ENCODE measurements around the gene GRIA1.

The GRIA1 gene

GRCh38 chr5:153610811-153611210 lies 120.3 kb downstream of the GRIA1 start:
- no peak for DNase-seq (ENCODE audit: low read depth in 3 of 3)

- DNase-seq (ENCODE audit: low read depth in 3 of 3), result no peak
Measured at GRCh38 chr5:153613144-153613543, 122.7 kb downstream of the GRIA1 start.

GRCh38 chr5:153613672-153614071 lies 123.2 kb downstream of the GRIA1 start:
- DNase-seq (ENCODE audit: low read depth in 3 of 3), result no peak

- no peak for DNase-seq (ENCODE audit: low read depth in 3 of 3)
Measured at GRCh38 chr5:153617190-153617589, 126.7 kb downstream of the GRIA1 start.

GRCh38 chr5:153618307-153618706 lies 127.8 kb downstream of the GRIA1 start:
- DNase-seq (ENCODE audit: low read depth in 3 of 3), result no peak

- DNase-seq (ENCODE audit: low read depth in 3 of 3), result no peak
Measured at GRCh38 chr5:153618867-153619266, 128.4 kb downstream of the GRIA1 start.

- no peak for DNase-seq (ENCODE audit: low read depth in 3 of 3)
Measured at GRCh38 chr5:153619771-153620170, 129.3 kb downstream of the GRIA1 start.

GRCh38 chr5:153623124-153623523 lies 132.7 kb downstream of the GRIA1 start:
- no peak for DNase-seq (ENCODE audit: low read depth in 3 of 3)

- no peak for DNase-seq (ENCODE audit: low read depth in 3 of 3)
Measured at GRCh38 chr5:153623751-153624450, 133.4 kb downstream of the GRIA1 start.

- no peak for DNase-seq (ENCODE audit: low read depth in 3 of 3)
Measured at GRCh38 chr5:153624451-153624765, 133.9 kb downstream of the GRIA1 start.

- DNase-seq (ENCODE audit: low read depth in 3 of 3), result no peak
Measured at GRCh38 chr5:153625826-153626354, 135.4 kb downstream of the GRIA1 start.

GRCh38 chr5:153626836-153627235 lies 136.4 kb downstream of the GRIA1 start:
- no peak for DNase-seq (ENCODE audit: low read depth in 3 of 3)

GRCh38 chr5:153629027-153629895 lies 138.8 kb downstream of the GRIA1 start:
- no peak for DNase-seq (ENCODE audit: low read depth in 3 of 3)

- DNase-seq (ENCODE audit: low read depth in 3 of 3), result no peak
Measured at GRCh38 chr5:153630546-153630945, 140.1 kb downstream of the GRIA1 start.

- DNase-seq (ENCODE audit: low read depth in 3 of 3), result no peak
Measured at GRCh38 chr5:153632748-153633290, 142.3 kb downstream of the GRIA1 start.

- DNase-seq (ENCODE audit: low read depth in 3 of 3), result no peak
Measured at GRCh38 chr5:153636670-153637451, 146.4 kb downstream of the GRIA1 start.

GRCh38 chr5:153640293-153640692 lies 149.8 kb downstream of the GRIA1 start:
- DNase-seq (ENCODE audit: low read depth in 3 of 3), result no peak

GRCh38 chr5:153641183-153641688 lies 150.8 kb downstream of the GRIA1 start:
- no peak for DNase-seq (ENCODE audit: low read depth in 3 of 3)

GRCh38 chr5:153654504-153655200 lies 164.2 kb downstream of the GRIA1 start:
- no peak for DNase-seq (ENCODE audit: low read depth in 3 of 3)

GRCh38 chr5:153655201-153655510 lies 164.7 kb downstream of the GRIA1 start:
- DNase-seq (ENCODE audit: low read depth in 3 of 3), result no peak

- no peak for DNase-seq (ENCODE audit: low read depth in 3 of 3)
Measured at GRCh38 chr5:153658149-153658548, 167.7 kb downstream of the GRIA1 start.
